Astrocyte (in vitro differentiated cells and primary cell): ENCODE data around the gene DAPP1.
"Not testable (repeated sequence)": the region's sequence is repeated elsewhere in the genome, so short reads cannot be mapped to it uniquely, and the experiment has no call there.

Experiments
- EZH2 ChIP-seq: IDR thresholded peaks from 2 replicates; pipeline ENCODE4 v1.6.1; 2012; ENCODE audit warnings: mild to moderate bottlenecking, low read length, inconsistent platforms; ENCODE audit not compliant: insufficient read depth
- TF ChIP-seq, protein P1 (sequence below): IDR thresholded peaks from 2 replicates; pipeline ENCODE4 v1.5.1; 2011; ENCODE audit warnings: low read depth, mild to moderate bottlenecking, inconsistent platforms, low read length, moderate library complexity; ENCODE audit not compliant: insufficient read depth

DNA sequence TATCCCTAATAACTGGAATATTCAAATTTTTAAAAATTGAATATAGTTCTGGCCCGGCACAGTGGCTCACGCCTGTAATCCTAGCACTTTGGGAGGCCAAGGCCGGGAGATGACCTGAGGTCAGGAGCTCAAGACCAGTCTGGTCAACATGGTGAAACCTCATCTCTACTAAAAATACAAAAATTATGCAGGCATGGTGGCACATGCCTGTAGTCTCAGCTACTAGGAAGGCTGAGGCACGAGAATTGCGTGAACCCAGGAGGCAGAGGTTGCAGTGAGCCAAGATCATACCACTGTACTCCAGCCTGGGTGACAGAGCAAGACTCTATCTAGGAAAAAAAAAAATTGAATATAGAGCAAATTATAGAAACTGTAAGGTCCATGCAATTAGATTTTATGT, 13.4 kb downstream of the DAPP1 start:
- TF ChIP-seq, protein P1, sequence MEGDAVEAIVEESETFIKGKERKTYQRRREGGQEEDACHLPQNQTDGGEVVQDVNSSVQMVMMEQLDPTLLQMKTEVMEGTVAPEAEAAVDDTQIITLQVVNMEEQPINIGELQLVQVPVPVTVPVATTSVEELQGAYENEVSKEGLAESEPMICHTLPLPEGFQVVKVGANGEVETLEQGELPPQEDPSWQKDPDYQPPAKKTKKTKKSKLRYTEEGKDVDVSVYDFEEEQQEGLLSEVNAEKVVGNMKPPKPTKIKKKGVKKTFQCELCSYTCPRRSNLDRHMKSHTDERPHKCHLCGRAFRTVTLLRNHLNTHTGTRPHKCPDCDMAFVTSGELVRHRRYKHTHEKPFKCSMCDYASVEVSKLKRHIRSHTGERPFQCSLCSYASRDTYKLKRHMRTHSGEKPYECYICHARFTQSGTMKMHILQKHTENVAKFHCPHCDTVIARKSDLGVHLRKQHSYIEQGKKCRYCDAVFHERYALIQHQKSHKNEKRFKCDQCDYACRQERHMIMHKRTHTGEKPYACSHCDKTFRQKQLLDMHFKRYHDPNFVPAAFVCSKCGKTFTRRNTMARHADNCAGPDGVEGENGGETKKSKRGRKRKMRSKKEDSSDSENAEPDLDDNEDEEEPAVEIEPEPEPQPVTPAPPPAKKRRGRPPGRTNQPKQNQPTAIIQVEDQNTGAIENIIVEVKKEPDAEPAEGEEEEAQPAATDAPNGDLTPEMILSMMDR: not testable (repeated sequence)
- not testable (repeated sequence) for TF ChIP-seq EZH2
